ENCODE data around the gene FOXP1. TPM values are rescaled to one million over a fixed set of nuclear protein-coding genes. Genes with fewer than 3 reads are reported as not detected.

FOXP1 gene
- total RNA-seq, 1 donor from 2014 or later, result 31.1 TPM

DNA sequence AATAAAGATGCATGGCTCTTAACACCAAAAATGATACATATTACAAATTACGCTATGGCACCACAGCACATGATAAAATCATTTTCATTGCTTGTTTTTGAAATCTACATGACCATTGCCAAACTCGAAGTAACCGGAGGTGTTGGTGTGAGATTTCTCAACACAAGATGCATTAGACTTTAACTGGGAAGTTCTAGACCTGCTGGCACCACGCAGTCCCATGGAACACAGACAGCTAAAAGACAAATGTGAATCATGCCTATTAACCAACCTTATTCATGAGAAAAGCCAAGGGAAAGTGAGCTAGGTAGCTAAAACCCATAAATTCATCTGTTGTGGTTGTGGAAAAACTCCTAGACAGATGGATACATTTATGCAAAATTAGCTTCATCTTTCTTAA lies 595.4 kb downstream of the FOXP1 start:
- H3K27ac Mint-ChIP-seq (ENCODE audit: unreplicated experiment), result no peak overlapping the region

GRCh38 chr3:70985572-70985971 lies 598.0 kb downstream of the FOXP1 start:
- peaks cover 16% of the 10 kb centered on the region for H3K4me1 Mint-ChIP-seq (ENCODE audit: low read depth, unreplicated experiment)
- TF ChIP-seq CTCF (IDR thresholded peaks at IDR 0.05; ENCODE audit: partially characterized antibody, unreplicated experiment), result no peak
- no peak overlapping the region for H3K4me3 Mint-ChIP-seq (ENCODE audit: unreplicated experiment)
- no peak for DNase-seq
- H3K27me3 Mint-ChIP-seq (ENCODE audit: unreplicated experiment), result no peaks in the 10 kb centered on the region
- H3K36me3 Mint-ChIP-seq (ENCODE audit: unreplicated experiment), result no peaks in the 10 kb centered on the region
- H3K9me3 Mint-ChIP-seq (ENCODE audit: unreplicated experiment), result no peaks in the 10 kb centered on the region
- no peak overlapping the region for H3K27ac Mint-ChIP-seq (ENCODE audit: unreplicated experiment)

More for the DNA sequence above, 595.4 kb downstream of the FOXP1 start:
- no peaks in the 10 kb centered on the region for H3K36me3 Mint-ChIP-seq (ENCODE audit: unreplicated experiment)
- no peaks in the 10 kb centered on the region for H3K27me3 Mint-ChIP-seq (ENCODE audit: unreplicated experiment)
- peaks cover 3% of the 10 kb centered on the region for H3K4me1 Mint-ChIP-seq (ENCODE audit: low read depth, unreplicated experiment)
- no peak for DNase-seq
- no peak for TF ChIP-seq CTCF (IDR thresholded peaks at IDR 0.05; ENCODE audit: partially characterized antibody, unreplicated experiment)
- H3K4me3 Mint-ChIP-seq (ENCODE audit: unreplicated experiment), result no peak overlapping the region
- H3K9me3 Mint-ChIP-seq (ENCODE audit: unreplicated experiment), result no peaks in the 10 kb centered on the region

GRCh38 chr3:70984776-70985482 lies 598.6 kb downstream of the FOXP1 start:
- no peak for DNase-seq
- H3K4me3 Mint-ChIP-seq (ENCODE audit: unreplicated experiment), result no peak overlapping the region
- no peak overlapping the region for H3K27ac Mint-ChIP-seq (ENCODE audit: unreplicated experiment)
- H3K36me3 Mint-ChIP-seq (ENCODE audit: unreplicated experiment), result no peaks in the 10 kb centered on the region
- H3K9me3 Mint-ChIP-seq (ENCODE audit: unreplicated experiment), result no peaks in the 10 kb centered on the region
- no peaks in the 10 kb centered on the region for H3K27me3 Mint-ChIP-seq (ENCODE audit: unreplicated experiment)
- H3K4me1 Mint-ChIP-seq (ENCODE audit: low read depth, unreplicated experiment), result peaks cover 16% of the 10 kb centered on the region
- no peak for TF ChIP-seq CTCF (IDR thresholded peaks at IDR 0.05; ENCODE audit: partially characterized antibody, unreplicated experiment)

- Mint-ChIP-seq H3K9me3 (ENCODE audit: unreplicated experiment) (no peaks in the 10 kb centered on the region), H3K4me3 (ENCODE audit: unreplicated experiment) (no peak overlapping the region), H3K27ac (ENCODE audit: unreplicated experiment) (no peak overlapping the region), H3K36me3 (ENCODE audit: unreplicated experiment) (no peaks in the 10 kb centered on the region), H3K27me3 (ENCODE audit: unreplicated experiment) (no peaks in the 10 kb centered on the region), H3K4me1 (ENCODE audit: low read depth, unreplicated experiment) (peaks cover 15% of the 10 kb centered on the region)
- TF ChIP-seq CTCF (IDR thresholded peaks at IDR 0.05; ENCODE audit: partially characterized antibody, unreplicated experiment), result no peak
- DNase-seq, result peak; percentile 23
These were observed 600.8 kb downstream of the FOXP1 start for GRCh38 chr3:70982700-70983140.

DNA sequence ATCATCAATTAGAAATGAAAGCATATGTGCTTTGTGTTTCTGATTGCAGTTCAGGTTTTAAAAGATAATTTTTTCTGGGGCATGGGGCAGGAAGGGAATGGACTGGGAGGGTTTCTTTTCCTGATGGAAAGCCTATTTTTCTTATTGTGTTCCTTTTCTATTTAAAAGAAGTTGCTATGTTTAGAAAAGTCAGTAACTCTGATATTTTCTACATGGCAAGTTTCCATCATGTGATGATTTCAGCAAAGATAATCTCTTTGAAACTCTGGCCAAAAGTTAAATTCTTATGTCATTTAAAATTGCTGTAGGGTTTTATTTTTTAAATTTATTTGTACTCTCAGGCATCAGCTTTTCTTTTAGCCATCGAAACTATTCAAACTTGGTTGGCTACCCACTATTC lies 601.2 kb downstream of the FOXP1 start:
- no peak for TF ChIP-seq CTCF (IDR thresholded peaks at IDR 0.05; ENCODE audit: partially characterized antibody, unreplicated experiment)
- H3K4me3 Mint-ChIP-seq (ENCODE audit: unreplicated experiment), result no peak overlapping the region
- H3K9me3 Mint-ChIP-seq (ENCODE audit: unreplicated experiment), result no peaks in the 10 kb centered on the region
- H3K27me3 Mint-ChIP-seq (ENCODE audit: unreplicated experiment), result no peaks in the 10 kb centered on the region
- H3K4me1 Mint-ChIP-seq (ENCODE audit: low read depth, unreplicated experiment), result peaks cover 15% of the 10 kb centered on the region
- no peaks in the 10 kb centered on the region for H3K36me3 Mint-ChIP-seq (ENCODE audit: unreplicated experiment)
- no peak overlapping the region for H3K27ac Mint-ChIP-seq (ENCODE audit: unreplicated experiment)
- DNase-seq, result no peak

Data from glutamatergic neuron (in vitro differentiated cells).